22Rv1 (cell line): ENCODE data around the gene CAMSAP1.

Experiments
- H3K27ac ChIP-seq: fragments of 450-650 bp; 2 replicates; pipeline ENCODE4 v1.5.1; 2017
- CTCF ChIP-seq: fragments of 450-650 bp; IDR thresholded peaks from 2 replicates; pipeline ENCODE4 v1.5.1; 2017; ENCODE audit warnings: mild to moderate bottlenecking
- ZFX ChIP-seq: fragments of 450-650 bp; IDR thresholded peaks from 2 replicates; pipeline ENCODE4 v1.6.1; 2017; ENCODE audit warnings: antibody characterized with exemption, borderline replicate concordance

CAMSAP1 gene

GRCh38 chr9:135828656-135829055 lies 78.7 kb downstream of the CAMSAP1 start:
- H3K27ac ChIP-seq: no peak overlapping the region
- TF ChIP-seq ZFX (no peak), CTCF (no peak)

- no peak for TF ChIP-seq ZFX
- TF ChIP-seq CTCF: no peak
These were observed 79.3 kb downstream of the CAMSAP1 start for GRCh38 chr9:135827866-135828580.

GRCh38 chr9:135827301-135827700 lies 80.0 kb downstream of the CAMSAP1 start:
- TF ChIP-seq CTCF: no peak
- no peak for TF ChIP-seq ZFX

More at GRCh38 chr9:135827866-135828580, 79.3 kb downstream of the CAMSAP1 start:
- no peak overlapping the region for H3K27ac ChIP-seq

GRCh38 chr9:135826188-135826545 lies 81.2 kb downstream of the CAMSAP1 start:
- no peak for TF ChIP-seq CTCF
- no peak for TF ChIP-seq ZFX
- H3K27ac ChIP-seq: no peak overlapping the region

More at GRCh38 chr9:135827301-135827700, 80.0 kb downstream of the CAMSAP1 start:
- no peak overlapping the region for H3K27ac ChIP-seq

GRCh38 chr9:135825435-135826187 lies 81.7 kb downstream of the CAMSAP1 start:
- TF ChIP-seq ZFX (no peak), CTCF (no peak)
- no peak overlapping the region for H3K27ac ChIP-seq

- no peak overlapping the region for H3K27ac ChIP-seq
- no peak for TF ChIP-seq ZFX
- no peak for TF ChIP-seq CTCF
These were observed 84.3 kb downstream of the CAMSAP1 start for GRCh38 chr9:135823036-135823435.

GRCh38 chr9:135822374-135822755 lies 85.0 kb downstream of the CAMSAP1 start:
- no peak for TF ChIP-seq CTCF
- TF ChIP-seq ZFX: no peak
- H3K27ac ChIP-seq: no peak overlapping the region
